BLaER1 (cell line): ENCODE data around the gene VSTM4.

Experiments
- H3K27ac ChIP-seq: shearing (Covaris generic); formaldehyde crosslinking; 2 replicates; pipeline ENCODE4 v1.8.1; 2022
- H3K27me3 ChIP-seq: shearing (Covaris generic); formaldehyde crosslinking; 2 replicates; pipeline ENCODE4 v1.8.1; 2022
- H3K36me3 ChIP-seq: shearing (Covaris generic); formaldehyde crosslinking; 2 replicates; pipeline ENCODE4 v1.8.1; 2022
- H3K4me1 ChIP-seq: shearing (Covaris generic); formaldehyde crosslinking; 2 replicates; pipeline ENCODE4 v1.8.1; 2022
- H3K4me2 ChIP-seq: shearing (Covaris generic); formaldehyde crosslinking; 2 replicates; pipeline ENCODE4 v1.8.1; 2022
- H3K4me3 ChIP-seq: shearing (Covaris generic); formaldehyde crosslinking; 2 replicates; pipeline ENCODE4 v1.8.1; 2022
- H3K9ac ChIP-seq: shearing (Covaris generic); formaldehyde crosslinking; 2 replicates; pipeline ENCODE4 v1.8.1; 2022
- H3K9me3 ChIP-seq: shearing (Covaris generic); formaldehyde crosslinking; 2 replicates; pipeline ENCODE4 v1.8.1; 2022
- H4K20me1 ChIP-seq: shearing (Covaris generic); formaldehyde crosslinking; 2 replicates; pipeline ENCODE4 v1.8.1; 2022
- Cebpa-rat ChIP-seq: shearing (Covaris generic); IDR thresholded peaks from 2 replicates; pipeline ENCODE4 v1.8.1; 2022

Gene VSTM4

DNA sequence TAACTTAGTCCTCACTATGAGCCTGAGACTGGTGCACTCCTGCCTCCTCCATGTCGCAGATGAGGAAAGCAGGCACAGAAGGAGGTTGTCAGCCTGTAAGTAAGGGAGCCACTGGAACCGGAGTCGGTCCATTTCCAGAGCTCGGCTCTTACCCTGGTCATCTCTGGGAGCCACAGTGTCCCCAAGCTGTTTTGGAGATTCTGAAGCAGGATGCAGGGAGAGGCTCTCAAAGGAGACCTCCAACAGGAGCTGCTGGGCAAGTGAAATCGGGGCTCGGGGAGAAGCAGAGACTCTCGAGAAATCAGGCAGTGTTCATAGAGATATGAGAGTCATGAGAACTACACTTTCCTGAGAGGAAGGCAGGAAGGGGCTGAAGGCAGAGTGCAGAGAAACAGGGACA, 39.0 kb downstream of the VSTM4 start:
- peak overlapping the region; percentile 69 for H3K4me2 ChIP-seq
- TF ChIP-seq Cebpa-rat, result no peak
- H3K27ac ChIP-seq, result no peak overlapping the region
- H3K9ac ChIP-seq, result no peak overlapping the region
- H4K20me1 ChIP-seq, result no peaks in the 10 kb centered on the region
- H3K27me3 ChIP-seq, result no peaks in the 10 kb centered on the region
- H3K36me3 ChIP-seq, result no peaks in the 10 kb centered on the region
- no peak overlapping the region for H3K4me3 ChIP-seq
- H3K9me3 ChIP-seq, result no peaks in the 10 kb centered on the region; the same call in 1 of the 2 replicates
- H3K4me1 ChIP-seq, result peaks cover 26% of the 10 kb centered on the region

DNA sequence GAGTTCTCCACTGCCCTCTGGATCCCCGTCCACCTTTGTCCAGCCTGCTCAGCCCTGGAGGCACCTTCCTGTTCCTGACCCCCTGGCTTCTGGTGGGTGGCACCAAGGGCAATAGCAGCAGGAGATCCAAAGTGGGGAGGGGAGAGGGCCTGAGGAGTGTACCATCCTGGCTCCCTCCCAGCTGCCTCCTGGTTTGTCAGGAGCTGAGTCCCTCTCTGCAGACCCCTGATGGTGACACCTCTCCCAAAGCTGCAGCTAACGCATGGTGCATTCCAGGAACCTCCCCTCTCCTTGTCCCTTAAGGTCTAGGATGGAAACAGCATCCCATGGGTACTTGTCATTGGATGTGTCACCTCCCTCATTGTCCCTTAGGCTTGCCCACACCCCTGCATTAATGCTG, 39.6 kb downstream of the VSTM4 start:
- H3K4me2 ChIP-seq, result peak overlapping the region; percentile 69; the same call in 1 of the 2 replicates
- no peak overlapping the region for H3K9ac ChIP-seq
- no peak overlapping the region for H3K27ac ChIP-seq
- no peaks in the 10 kb centered on the region for H3K27me3 ChIP-seq
- no peaks in the 10 kb centered on the region for H3K36me3 ChIP-seq
- TF ChIP-seq Cebpa-rat, result no peak
- H3K4me1 ChIP-seq, result peaks cover 26% of the 10 kb centered on the region
- H3K9me3 ChIP-seq, result no peaks in the 10 kb centered on the region; the same call in 1 of the 2 replicates
- H3K4me3 ChIP-seq, result no peak overlapping the region
- no peaks in the 10 kb centered on the region for H4K20me1 ChIP-seq

DNA sequence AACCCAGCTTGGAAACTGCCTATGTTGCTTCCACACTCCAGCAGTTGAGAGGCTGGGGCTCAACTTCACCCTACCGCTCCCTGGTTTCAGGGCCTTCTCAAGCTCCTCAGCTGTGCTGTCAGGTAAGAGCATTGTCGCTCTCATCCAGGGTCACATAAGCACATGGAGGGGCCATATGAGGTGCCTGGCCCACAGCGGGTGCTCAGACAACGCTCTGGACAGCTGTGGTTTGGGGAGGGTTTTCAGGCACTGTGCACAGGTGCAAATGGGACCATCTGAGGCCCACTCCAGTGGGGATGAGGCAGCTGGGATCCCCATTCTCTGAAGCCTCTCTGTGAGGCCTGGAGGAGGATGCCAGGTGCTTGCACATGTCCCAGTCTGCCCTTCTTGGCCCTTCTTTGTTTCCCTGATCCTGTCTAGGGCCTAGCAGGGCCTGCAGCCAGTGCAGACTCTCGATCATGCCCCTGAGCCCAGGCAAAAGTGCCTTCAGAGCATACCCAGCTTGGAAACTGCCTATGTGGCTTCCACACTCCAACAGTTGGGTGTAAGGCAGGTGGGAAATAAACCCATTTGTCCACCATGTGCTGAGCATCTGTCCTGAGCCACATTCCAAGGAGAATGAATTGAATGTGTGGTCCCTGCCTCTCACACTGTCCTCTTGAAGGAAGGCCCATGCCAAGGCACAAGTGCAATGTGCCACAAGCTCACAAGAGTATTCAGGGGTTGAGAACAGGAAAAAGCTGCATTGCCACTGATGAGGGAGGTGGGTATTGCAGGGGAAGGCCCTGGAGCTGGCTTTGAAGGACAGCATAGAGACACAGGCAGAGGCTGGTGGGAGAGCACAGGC, 40.3 kb downstream of the VSTM4 start:
- TF ChIP-seq Cebpa-rat, result no peak
- no peaks in the 10 kb centered on the region for H4K20me1 ChIP-seq
- no peak overlapping the region for H3K4me2 ChIP-seq
- no peaks in the 10 kb centered on the region for H3K27me3 ChIP-seq
- H3K9me3 ChIP-seq, result no peaks in the 10 kb centered on the region; the same call in 1 of the 2 replicates
- H3K4me3 ChIP-seq, result no peak overlapping the region
- H3K36me3 ChIP-seq, result no peaks in the 10 kb centered on the region
- peaks cover 26% of the 10 kb centered on the region for H3K4me1 ChIP-seq
- no peak overlapping the region for H3K9ac ChIP-seq
- H3K27ac ChIP-seq, result no peak overlapping the region

DNA sequence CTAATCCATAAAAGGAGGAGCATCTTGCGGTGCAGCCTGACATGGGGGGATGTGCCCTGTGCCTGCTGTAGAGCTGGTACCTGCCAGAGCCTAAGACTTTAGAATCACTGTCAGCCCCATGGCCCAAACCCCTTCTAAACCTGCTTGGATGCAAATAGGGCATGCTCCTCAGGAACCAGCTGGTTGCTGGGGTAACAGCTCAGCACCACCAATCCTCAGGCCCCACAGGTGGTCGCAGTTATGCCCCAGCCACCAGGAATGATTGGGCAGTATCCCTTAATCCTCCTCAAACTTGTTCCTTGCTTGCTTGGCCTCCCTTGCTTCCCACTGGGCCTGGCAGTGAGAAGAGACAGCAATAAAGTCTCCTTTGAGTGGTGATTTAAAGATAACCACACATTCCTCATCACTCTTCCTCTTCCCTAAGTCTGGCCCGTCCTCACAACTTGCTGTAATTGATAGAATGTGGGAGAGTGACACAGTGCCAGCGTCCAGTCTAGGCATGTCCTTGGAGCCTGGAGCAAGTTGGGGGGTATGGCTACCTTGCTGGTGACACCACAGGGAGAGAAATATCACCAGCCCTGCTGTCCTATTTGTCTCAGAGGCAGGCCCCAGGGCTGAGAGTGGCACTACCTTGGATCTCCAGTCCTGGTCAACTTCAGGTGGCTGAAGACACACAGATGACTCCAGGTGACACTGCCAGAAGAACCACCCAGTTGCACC, 43.0 kb downstream of the VSTM4 start:
- Histone ChIP-seq H3K36me3 (no peaks in the 10 kb centered on the region), H3K4me2 (no peak overlapping the region), H3K9ac (no peak overlapping the region), H3K27me3 (no peaks in the 10 kb centered on the region), H3K27ac (no peak overlapping the region), H3K9me3 (no peaks in the 10 kb centered on the region; the same call in 1 of the 2 replicates), H4K20me1 (no peaks in the 10 kb centered on the region), H3K4me3 (no peak overlapping the region), H3K4me1 (peaks cover 16% of the 10 kb centered on the region)
- TF ChIP-seq Cebpa-rat, result no peak

DNA sequence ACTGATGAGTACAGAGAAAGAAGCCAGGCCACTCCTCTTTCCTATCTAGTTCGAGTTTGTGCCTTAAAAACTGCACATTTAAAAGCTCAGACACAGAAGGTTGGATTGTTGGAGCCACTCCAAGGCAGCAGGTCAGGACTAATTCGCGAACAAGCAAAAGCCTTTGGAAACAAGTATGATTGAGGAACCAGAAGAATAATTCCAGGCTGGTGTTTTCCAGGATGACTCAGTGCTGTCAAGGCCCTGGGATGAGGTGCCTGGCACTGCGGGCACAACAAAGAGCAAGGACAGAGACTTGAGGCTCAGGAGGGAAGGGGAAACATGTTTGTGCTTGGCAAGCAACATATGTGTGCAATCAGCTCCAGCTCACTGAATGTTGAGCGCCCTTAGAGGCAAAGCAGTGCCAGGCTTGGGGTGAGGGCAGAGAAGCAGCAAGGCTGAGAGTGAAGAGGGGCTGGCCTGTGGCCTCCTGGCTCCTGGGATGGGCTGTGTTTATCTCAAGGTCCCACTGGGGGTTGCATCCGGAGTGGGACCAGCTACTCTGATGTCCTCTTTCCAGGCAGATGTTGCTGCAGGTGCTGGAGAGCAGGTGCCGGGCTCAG, 44.1 kb downstream of the VSTM4 start:
- Histone ChIP-seq H3K27me3 (no peaks in the 10 kb centered on the region), H3K4me2 (no peak overlapping the region), H3K9me3 (no peaks in the 10 kb centered on the region; the same call in 1 of the 2 replicates), H3K9ac (no peak overlapping the region), H3K36me3 (no peaks in the 10 kb centered on the region), H3K4me3 (no peak overlapping the region), H3K4me1 (peaks cover 6% of the 10 kb centered on the region), H3K27ac (no peak overlapping the region), H4K20me1 (no peaks in the 10 kb centered on the region)
- TF ChIP-seq Cebpa-rat, result no peak

GRCh38 chr10:49070701-49071100, 44.6 kb downstream of the VSTM4 start:
- no peak for TF ChIP-seq Cebpa-rat
- no peaks in the 10 kb centered on the region; the same call in 1 of the 2 replicates for H3K9me3 ChIP-seq
- no peaks in the 10 kb centered on the region for H3K36me3 ChIP-seq
- H3K9ac ChIP-seq, result no peak overlapping the region
- H3K4me1 ChIP-seq, result peaks cover under 1% of the 10 kb centered on the region; the same call in 1 of the 2 replicates
- H3K27ac ChIP-seq, result no peak overlapping the region
- no peak overlapping the region for H3K4me3 ChIP-seq
- H3K4me2 ChIP-seq, result no peak overlapping the region
- no peaks in the 10 kb centered on the region for H4K20me1 ChIP-seq
- no peaks in the 10 kb centered on the region for H3K27me3 ChIP-seq

DNA sequence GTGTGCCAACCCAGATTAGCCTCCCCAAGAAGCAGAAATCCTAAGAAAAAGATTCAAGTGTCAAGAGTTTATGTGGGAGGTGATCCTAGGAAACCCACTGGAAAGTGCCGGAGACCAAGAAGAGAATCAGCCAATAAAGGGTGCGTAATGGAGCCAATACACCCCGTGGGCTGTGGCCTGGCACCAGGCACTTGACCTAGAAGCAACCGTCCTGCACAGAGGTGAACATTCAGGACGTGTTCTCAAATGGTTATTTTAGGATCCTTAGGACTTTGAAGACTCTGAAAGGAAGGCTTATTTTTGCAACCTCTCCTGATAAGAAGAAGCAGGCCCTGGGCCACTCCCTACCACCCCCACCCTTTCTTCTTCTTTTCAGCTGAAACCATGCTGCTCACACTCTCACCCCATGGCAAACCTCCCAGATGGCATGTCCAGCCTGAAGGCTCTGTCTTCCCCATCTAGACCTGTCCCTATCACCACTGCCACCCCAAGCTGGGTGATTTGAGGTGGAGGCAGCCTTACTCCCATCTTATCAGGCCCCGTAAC, 46.6 kb downstream of the VSTM4 start:
- H3K9ac ChIP-seq, result no peak overlapping the region
- H3K27ac ChIP-seq, result no peak overlapping the region
- H3K4me3 ChIP-seq, result no peak overlapping the region
- TF ChIP-seq Cebpa-rat, result no peak
- H3K4me2 ChIP-seq, result no peak overlapping the region
- H3K36me3 ChIP-seq, result no peaks in the 10 kb centered on the region
- H3K9me3 ChIP-seq, result peaks cover 2% of the 10 kb centered on the region; the same call in 1 of the 2 replicates
- H4K20me1 ChIP-seq, result no peaks in the 10 kb centered on the region
- H3K27me3 ChIP-seq, result no peaks in the 10 kb centered on the region
- no peaks in the 10 kb centered on the region for H3K4me1 ChIP-seq

GRCh38 chr10:49068209-49068608, 47.1 kb downstream of the VSTM4 start:
- Histone ChIP-seq H3K4me1 (no peaks in the 10 kb centered on the region), H4K20me1 (no peaks in the 10 kb centered on the region), H3K4me3 (no peak overlapping the region), H3K4me2 (no peak overlapping the region), H3K27me3 (no peaks in the 10 kb centered on the region), H3K9ac (no peak overlapping the region), H3K36me3 (no peaks in the 10 kb centered on the region), H3K9me3 (peaks cover 8% of the 10 kb centered on the region), H3K27ac (no peak overlapping the region)
- TF ChIP-seq Cebpa-rat, result no peak

DNA sequence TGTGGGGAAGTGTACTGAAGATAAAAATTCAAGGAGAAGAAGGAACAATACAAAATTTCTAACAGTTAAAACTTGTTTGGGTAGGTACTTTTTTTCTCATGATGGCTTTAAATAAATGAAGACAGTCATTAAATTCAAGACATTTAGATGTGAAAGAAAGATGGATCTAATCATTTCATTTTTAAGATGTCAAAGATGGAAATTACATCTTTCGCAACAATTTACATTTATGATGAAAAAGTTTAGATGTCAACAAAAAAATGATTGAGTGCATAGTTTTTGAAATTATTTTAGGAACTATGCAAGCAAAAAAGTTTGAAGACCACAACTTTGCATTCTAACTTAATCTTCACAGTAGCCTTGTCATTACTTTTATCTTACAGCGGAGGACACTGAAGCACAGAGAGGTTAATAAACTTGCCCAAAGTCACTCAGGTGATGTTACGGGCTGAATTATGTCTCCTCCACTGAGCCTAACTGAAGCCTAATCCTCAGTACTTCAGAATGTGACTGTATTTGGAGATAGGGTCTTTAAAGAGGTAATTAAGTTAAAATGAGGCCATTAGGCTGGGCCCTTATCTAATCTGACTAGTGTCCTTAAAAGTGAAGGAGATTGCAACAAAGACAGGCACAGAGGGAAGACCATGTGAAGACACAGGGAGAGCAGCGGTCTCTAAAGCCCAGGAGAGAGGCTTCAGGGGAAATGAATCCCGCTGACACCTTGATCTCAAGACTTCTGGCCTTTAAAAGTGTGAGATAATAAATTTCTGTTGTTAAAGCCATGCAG, 48.2 kb downstream of the VSTM4 start:
- no peak overlapping the region for H3K27ac ChIP-seq
- H3K4me2 ChIP-seq, result no peak overlapping the region
- no peaks in the 10 kb centered on the region for H3K4me1 ChIP-seq
- H4K20me1 ChIP-seq, result no peaks in the 10 kb centered on the region
- no peak overlapping the region for H3K4me3 ChIP-seq
- H3K36me3 ChIP-seq, result no peaks in the 10 kb centered on the region
- H3K9me3 ChIP-seq, result peaks cover 19% of the 10 kb centered on the region
- H3K27me3 ChIP-seq, result no peaks in the 10 kb centered on the region
- TF ChIP-seq Cebpa-rat, result no peak; the same call in 1 of the 2 replicates
- no peak overlapping the region for H3K9ac ChIP-seq
